CD4-positive, alpha-beta T cell treated with Interleukin-4 for 1 hour (primary cell): ENCODE measurements around the gene PCDHGC5.

Experiments used
- DNase-seq, 2 donors: peaks; one replicate each; pipeline ENCODE4 v3.0.0-alpha.2; 2020 to 2022

Gene PCDHGC5

GRCh38 chr5:141534492-141535213 is 45.8 kb downstream of the PCDHGC5 start:
- DNase-seq = no peak
